ENCODE data around the gene CINP.

The CINP gene

DNA sequence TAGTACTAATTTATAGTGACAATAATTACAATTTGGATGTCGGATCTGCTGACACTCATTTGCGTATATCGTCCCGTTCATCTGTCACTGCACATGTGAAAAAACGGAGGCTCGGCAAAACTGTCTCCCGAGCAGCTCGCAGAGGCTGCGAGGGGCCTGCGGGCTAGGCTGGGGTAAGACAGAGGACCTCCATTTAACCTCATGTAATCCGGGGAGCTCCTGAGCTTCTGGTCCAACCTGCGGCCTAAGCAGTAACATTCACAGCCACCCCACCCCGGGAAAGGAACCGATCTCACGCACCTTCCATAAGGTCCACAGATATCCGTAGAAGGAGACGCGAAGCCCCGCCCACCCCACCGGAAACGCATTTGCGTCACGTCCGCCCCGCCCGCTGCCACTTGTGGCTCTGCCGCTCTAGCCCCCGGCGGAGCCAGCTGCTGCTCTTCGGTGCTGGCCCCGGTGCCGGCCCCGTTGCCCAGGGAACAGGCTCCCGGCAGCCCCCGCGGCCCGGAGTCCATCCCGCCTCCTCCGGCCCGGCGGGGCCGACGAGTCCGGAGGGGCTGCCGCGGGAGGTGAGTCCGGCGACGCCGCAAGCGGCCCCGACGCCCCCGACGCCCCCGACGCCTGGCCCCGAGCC, at the start of gene CINP, which contains the start of gene TECPR2:
Gene CINP (minus strand): TSS at position 346 of the 637 bp plus-strand sequence. CDS start 39 bp downstream, at position 307.
Gene TECPR2 (plus strand): TSS at position 397 of the 637 bp plus-strand sequence. CDS start 13,781 bp downstream, outside the sequence.
- peak; percentile 98 for DNase-seq (ENCODE audit: low read depth)

DNA sequence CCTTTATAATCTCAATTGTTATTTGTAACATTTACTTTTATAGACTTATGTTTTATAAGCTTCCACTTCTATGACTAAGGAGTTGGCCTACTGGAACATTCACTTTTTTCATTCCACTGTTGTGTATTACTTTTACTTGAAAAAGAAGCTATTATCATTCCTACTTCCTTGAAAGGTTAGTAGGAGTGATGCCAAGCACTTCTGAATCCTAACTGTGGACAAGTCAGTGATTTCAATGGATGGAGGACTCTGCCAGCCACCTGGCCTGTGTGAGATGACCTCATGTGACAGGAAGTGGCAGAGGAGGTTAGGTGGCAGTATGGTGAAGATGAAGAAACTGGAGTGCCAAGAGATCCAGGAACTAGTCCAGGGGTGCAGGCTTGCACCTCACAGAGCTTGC, 46.0 kb upstream of the CINP start:
- no peak for DNase-seq (ENCODE audit: low read depth)

DNA sequence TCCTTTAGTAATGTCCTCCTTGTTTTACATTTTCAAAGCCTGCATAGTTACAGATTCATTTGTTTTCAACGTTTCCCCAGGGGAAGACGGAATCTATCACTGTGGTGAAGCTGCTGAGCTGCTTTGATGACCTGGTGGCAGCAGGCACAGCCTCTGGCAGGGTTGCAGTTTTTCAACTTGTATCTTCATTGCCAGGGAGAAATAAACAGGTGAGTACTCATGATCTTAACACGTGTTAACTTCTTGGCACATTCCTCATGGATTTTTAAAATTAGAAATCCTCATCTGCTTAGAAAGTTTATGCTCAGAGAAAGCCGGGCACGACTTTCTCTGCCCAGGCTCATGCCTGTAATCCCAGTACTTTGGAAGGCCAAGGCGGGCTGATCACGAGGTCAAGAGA, 44.6 kb upstream of the CINP start:
- DNase-seq (ENCODE audit: low read depth) = no peak

DNA sequence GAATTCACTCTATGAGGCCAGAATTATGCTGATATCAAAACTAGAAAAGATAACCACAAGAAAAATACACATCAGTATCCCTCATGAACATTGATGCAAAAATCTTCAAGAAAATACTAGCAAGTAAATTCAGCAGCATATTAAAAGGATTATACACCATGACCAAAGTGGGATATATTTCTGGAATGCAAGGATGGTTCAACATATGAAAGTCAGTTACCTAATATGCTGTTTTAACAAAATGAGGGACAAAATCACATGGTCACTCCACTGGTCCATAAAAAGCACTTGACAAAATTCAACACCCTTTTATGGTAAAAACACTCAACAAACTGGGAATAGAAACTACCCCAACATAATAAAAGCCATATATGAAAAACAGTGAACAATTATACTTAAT, 40.3 kb upstream of the CINP start:
- DNase-seq (ENCODE audit: low read depth) = no peak

DNA sequence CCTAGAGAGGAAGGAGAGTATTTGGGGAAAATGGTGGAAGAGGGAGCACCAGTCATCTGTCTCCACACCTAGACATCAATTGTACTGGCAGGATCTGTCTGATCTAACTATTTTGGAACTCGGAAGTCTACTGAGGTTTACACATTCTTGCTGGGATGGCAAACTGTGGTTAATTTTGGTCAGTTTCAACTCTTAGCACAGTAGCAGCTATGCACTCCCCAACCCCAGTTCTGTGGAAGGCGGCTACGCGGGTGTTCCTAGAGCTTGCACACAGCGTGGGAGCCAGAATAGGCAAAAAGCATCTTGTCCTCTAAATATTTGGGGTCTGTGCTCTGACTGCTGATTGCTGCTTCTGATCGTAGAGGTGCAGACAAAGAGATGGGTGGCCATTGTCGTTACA, 33.8 kb upstream of the CINP start:
- no peak for DNase-seq (ENCODE audit: low read depth)

DNA sequence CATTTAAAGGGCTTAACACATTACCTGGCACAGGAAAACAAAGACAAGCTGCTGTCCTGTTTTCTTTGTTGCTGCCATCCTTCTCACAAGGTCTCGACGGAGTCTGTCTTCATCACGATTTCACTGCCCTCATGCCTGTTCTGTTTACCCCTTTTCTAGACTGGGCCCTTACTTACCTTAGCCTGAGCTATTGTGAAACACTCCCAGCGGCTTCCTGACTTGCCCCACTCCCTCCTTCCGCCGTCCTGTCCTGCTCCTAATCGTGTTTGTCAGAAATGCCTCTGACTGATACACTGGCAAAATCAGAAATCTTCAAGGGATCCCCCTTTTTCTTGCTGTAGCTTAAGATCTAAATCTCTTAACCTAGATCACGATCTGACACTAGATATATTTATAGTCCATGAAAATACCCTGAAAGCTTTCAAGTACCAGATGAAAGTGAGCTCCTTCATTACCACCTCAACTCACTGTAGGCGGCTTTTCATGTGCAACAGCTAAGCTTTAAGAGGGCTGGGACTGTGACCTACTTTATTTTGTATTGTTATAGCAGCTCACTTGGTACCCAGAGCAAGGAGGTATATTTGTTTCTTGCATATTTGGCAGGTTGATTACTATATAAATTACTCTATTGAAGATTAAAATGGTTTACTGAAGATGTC, 32.2 kb upstream of the CINP start:
- DNase-seq (ENCODE audit: low read depth) = no peak

DNA sequence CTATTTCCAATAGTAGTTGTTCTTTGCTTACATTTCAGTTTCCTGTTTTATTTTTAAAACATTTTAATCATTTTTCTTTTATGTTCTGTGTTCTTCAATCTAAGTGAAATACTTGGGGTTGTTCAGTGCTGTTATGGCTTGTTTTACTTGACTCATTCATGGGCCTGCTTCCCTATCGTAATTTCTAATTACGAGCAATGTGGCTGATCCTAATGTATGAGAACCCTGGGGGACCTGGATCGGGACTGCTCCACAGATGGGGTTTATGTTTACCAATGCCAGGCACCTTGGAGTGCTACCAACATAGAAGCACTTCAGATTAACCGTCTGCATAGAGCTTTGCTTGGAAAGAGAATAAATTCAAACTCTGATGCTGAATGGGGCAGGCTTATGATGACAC, 29.8 kb upstream of the CINP start:
- no peak for DNase-seq (ENCODE audit: low read depth)

DNA sequence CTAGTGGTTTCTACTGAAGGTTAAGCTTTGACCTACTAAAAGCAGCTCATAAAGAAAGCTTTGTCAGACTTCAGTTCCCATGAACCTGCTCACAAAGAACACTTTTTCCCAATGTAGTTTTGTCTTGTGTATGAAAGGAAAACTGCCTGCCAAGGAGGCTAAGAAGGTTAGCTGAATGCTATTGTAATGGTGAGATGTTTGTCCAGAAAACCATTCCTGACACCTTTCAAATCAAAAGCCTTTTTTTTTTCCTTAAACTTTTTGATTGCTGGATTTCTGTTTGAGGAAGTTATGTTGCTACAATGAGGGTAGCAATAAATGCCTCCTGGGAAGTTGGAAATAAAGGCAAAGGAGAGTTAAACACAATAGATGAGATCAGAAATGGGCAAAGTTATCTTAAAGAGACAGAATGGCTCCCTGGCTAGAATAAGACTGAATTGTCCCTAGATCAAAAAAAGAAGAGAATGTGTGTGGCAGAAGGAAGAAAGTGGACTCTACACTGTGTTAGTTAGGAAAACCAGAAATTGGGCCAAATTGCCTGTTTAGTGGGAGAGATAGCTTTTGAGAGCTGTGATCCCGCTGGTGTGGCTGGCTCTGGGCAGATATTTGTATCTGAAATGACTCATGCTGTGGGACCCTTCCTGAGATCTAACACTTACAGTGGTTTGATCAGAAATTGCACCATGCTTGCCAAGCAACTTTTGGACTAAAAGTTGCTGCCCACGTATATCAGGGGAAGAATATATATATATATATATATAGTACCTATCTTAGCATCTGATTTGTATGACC, 27.6 kb upstream of the CINP start:
- DNase-seq (ENCODE audit: low read depth) = no peak

DNA sequence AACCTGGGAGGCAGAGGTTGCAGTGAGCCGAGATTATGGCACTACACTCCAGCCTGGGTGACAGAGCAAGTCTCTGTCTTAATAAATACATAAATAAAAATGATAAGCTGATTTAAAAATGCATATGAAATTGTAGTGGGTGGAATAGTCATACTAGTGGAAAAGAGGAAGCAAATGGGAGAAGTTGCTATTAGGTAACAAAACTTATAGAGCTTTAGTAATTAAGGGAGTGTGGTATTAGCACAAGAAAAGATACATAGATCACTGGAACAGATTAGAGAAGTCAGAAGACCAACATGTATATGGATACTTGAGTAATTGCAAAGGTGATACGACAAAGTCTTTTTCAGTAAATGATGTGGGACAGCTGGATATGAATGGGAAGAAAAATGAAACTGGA, 26.6 kb upstream of the CINP start:
- no peak for DNase-seq (ENCODE audit: low read depth)

DNA sequence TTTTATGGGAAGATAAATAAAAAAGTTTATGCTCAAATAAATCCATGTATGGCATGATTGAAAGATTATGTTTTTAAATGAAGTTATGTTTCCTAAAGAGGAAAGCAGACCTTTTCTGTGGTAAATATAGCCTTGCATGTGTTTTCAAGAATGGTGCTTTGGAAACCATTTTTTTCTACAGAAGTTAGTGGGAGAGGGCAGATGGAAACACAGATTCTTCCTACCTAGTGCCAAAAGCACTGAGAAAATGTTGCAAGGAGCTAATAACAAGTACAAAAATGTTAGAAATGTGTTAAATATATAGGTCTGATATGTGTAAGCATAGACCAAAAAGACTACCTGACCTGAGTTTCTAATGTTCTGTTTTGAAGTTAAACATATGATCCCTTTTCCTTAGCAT, 24.4 kb upstream of the CINP start:
- no peak for DNase-seq (ENCODE audit: low read depth)

DNA sequence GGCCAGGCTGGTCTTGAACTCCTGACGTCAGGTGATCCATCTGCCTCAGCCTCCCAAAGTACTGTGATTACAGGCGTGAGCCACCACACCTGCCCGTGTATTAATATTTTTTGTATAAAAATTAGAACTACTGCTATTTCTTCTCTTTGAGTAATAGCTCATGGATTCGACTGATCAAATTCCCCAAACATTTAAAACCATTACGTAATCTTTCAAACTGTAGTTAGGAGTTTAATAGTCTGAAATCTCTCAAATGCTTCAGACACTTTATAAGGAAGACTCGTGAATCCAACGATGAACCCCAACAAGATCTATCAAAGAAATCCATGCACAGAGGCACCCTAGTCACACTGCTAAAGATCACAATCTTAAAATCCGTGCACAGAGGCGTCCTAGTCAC, 16.1 kb upstream of the CINP start:
- no peak for DNase-seq (ENCODE audit: low read depth)

DNA sequence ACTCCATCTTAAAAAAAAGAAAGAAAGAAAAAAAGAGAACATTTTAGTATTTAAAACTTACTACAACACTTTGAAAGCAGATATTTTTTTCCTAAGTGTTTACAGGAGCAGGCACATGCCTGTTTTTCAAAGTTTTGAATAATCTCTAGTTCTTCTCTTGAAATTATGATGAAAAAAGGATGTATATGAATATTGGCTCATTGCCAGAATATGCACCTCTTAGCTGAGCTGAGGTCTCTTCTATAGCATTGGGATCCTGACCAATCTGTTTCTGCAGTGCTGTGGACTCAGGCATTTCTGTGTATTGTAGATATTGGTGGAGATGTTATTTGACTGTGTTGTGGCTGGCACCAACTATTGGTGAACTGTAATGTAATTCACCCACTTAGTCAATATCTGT, 15.0 kb upstream of the CINP start:
- no peak for DNase-seq (ENCODE audit: low read depth)

DNA sequence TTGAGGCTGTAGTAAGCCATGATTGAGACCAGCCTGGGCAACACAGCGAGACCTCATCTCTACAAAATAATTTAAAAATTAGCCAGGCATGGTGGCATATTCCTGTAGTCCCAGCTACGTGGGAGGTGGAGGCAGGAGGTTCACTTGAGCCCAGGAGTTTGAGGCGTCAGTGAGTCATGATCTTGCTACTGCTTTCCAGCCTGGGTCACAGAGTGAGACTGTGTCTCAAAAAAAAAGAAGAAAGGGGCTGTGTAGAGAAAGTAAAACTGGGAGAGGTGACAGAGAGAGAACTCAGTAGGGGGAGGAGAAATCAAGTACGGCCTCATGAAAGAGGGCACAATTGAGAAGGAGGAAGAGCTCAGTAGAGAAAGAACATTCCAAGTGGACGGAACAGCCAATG, 12.4 kb upstream of the CINP start:
- no peak for DNase-seq (ENCODE audit: low read depth)

DNA sequence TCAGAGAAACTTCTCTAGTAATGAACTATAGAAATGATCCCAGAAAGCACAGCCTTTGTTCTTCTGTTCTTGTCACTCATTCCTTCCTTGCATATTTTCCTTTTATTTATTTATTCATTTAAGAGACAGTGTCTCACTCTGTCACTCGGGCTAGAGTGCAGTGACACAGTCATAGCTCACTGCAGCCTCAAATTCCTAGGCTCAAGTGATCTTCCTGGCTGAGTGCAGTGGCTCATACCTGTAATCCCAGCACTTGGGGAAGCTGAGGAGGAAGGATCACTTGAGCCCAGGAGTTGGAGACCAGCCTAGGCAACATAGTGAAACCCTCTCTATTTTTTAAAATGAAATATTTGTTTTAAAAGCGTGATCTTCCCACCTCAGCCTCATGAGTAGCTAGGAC, 11.6 kb upstream of the CINP start:
- no peak for DNase-seq (ENCODE audit: low read depth)

DNA sequence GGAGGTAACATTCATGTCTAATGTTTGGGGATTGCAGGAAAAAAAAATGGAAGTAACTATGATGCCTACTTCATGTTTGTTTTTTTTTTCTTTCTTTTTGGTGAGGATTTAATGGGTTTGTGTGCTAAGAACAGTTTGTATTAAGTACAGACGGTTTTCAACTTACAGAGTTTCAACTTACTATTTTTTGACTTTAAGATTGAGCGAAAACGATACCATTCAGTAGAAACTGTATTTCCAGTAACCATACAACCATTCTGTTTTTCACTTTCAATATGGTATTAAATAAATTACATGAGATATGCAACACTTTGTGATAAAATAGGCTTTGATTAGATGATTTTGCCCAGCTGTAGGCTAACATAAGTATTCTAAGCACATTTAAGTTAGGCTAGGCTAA, 10.4 kb upstream of the CINP start:
- DNase-seq (ENCODE audit: low read depth) = no peak

DNA sequence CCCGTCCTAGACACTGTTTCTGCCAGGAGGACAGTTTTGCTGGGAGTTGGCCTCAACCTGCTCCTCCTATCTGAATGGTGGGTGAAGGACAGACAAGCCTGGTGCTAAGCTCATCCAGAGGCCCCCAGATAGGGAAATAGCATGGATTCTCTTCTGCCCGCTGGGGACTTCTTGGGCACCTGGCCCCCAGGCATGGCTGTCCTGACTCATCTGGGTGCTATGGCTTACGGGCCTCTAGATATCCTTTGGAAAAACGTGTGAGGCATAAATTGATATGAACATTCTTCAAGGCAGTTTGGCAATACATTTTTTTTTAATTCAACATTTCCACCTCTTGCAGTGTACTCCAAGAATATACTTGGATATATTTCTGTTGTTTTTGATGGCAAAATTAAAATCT, 8.7 kb upstream of the CINP start:
- no peak for DNase-seq (ENCODE audit: low read depth)

DNA sequence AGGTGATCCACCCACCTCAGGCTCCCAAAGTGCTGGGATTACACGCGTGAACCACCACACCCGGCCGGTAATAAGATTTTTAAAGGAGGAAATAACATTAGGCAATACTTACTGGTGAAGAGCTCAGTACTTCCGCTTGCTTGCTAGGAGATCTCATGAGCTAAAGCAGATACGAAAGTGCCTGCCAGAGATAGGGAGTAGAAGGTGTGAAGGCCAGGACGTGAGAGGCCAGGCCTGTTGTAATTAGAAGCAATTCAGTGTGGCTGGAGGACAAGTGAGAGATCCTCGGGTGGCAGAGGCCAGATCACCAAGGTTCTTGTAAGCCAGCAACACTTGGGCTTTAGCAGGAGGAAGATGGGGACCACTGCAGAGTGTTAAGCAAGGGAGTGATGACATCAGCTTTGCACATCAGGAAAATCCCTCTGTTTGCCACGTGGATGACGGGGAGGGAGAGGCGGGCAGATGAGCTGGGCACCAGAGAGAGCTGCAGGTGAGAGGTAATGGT, 7.7 kb upstream of the CINP start:
- no peak for DNase-seq (ENCODE audit: low read depth)

DNA sequence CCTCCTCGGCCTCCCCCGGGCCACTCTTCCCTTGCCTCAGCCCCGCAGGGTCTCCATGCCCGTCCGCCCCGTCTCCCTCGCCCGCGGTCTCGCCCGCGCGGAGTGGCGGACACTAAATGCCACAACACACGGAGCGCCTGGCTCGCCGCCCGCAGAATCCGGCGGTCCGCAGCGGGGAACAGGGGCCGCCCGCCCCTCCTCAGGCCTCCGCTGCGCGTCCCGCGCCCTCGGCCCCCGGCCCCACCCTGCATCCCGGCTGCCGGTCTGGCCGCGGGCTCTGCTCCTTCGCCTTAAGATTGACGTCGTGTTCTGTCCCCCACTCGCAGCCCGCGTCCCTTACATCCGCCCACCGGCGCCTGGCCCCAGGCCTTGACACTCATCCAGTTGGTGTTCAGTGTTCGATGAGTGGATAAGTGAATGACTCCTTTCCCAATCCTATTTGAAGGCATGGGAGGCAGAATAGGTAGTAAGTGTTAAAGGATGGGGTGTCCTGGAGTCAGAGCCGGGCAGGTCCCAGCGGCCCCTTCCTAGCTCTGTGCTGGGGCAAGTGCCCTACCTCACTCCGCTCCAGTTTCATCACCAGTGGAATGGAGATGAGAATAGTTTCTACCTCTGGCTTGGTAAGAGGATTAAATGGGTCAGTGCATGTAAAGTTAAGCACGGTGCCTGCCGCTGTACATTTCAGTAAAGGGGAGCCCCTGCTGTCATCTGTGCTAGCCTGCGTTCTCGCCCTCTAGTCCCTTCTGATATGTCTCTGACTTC, 673 bp upstream of the CINP start:
- DNase-seq (ENCODE audit: low read depth) = peak; percentile 3

DNA sequence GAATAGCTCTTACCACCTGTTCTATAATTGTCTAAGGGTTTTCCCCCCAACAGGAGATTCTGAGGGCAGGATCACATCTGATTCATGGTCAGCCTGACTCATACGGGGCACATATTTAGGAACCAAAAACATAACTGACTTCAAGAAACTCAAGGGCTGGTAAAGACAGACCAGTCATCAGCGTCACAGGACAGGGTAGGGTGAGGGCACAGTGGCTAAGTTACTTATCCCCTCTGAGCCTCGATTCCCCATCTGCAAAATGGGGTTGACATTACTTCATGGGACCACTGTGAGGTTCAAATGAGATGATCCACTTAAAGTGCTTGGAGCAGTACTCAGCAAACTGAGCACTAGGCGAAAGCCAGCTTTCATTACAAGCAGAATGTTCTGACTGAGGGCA, 606 bp downstream of the CINP start:
- peak; percentile 22 for DNase-seq (ENCODE audit: low read depth)

DNA sequence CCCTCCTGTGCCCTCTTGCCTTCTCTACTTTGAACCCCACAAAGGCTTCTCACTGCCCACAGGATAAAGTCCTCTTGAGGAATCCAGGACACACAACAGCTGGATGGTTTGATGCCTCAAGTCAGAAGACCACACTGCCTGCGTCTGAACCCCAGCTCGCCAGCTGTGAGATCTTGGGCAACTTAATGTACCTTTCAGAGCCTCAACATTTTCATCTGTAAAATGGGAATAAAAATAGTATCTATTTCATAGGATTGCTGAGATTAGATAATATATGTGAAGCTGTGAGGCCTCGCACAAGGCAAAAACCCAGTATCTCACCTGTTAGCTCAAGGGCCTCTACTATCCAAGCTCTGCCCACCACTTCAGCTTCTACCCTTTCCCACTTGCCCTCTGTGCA, 2.3 kb downstream of the CINP start:
- DNase-seq (ENCODE audit: low read depth) = no peak

DNA sequence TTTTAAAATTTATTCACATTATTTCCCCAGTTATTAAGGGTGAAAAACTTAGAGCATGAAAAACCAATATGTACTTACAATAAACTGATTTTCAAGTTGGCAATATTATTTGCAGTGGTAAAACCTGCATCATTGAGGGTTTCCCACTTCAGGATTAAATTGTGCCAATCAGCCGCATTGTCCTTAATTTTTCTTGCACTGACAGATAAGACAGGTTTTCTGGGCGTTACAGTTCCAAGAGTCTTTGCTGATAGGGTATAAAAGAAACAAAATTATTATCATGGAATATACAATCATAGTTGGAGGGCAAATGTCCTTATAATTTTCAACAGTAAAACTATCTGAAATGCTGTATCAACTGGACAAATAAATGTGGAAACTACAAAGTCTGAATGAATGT, 3.3 kb downstream of the CINP start:
- DNase-seq (ENCODE audit: low read depth) = no peak

DNA sequence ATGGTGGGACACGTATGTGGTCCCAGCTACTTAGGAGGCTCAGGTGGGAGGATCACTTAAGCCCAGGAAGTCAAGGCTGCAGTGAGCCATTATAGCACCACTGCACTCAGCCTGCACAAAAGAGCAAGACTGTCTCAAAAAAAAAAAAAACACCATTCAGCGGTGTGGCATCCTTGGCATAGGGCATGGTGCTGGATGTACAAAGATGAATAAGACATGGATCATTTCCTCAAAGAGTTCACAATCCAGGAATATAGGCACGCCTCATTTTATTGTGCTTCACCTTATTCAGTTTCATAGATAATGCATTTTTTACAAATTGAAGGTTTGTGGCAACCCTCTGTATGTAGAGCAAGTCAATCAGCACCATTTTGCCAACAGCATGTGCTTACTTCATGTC, 6.4 kb downstream of the CINP start:
- DNase-seq (ENCODE audit: low read depth) = no peak
